ENCODE measurements around the gene GIT1. TPM values are rescaled to one million over a fixed set of nuclear protein-coding genes. Genes with fewer than 3 reads are reported as not detected.

The GIT1 gene
- total and polyA plus RNA-seq, 2 experiments from 2014 or later, result 15.9 to 60.9 TPM

GRCh38 chr17:29620779-29621500 lies 31.5 kb upstream of the GIT1 start:
- H4K20me1 ChIP-seq (replicated peaks; ENCODE audit: insufficient read depth), result peaks cover 5% of the 10 kb centered on the region; the same call in 1 of the 2 replicates
- H3K79me2 ChIP-seq (replicated peaks; ENCODE audit: insufficient read depth), result no peaks in the 10 kb centered on the region
- Mint-ChIP-seq H3K9me3 (no peaks in the 10 kb centered on the region; the same call in 2 of the 3 replicates), H3K36me3 (ENCODE audit: low read depth) (no peaks in the 10 kb centered on the region; the same call in 2 of the 3 replicates), H3K27me3 (ENCODE audit: insufficient read depth, low read depth, poor library complexity) (peaks cover 54% of the 10 kb centered on the region), H3K4me3 (no peak overlapping the region; the same call in 2 of the 3 replicates), H3K27ac (no peak overlapping the region), H3K4me1 (peaks cover 42% of the 10 kb centered on the region)
- no peaks in the 10 kb centered on the region for H3K36me3 ChIP-seq (ENCODE audit: insufficient read depth)
- H3K4me1 ChIP-seq (ENCODE audit: insufficient read depth), result peaks cover 30% of the 10 kb centered on the region
- TF ChIP-seq CREB1 (CRISPR knock-in tag; IDR thresholded peaks at IDR 0.05; ENCODE audit: low read depth) (no peak), NANOG (IDR thresholded peaks at IDR 0.05; ENCODE audit: borderline replicate concordance) (no peak), EZH2 (IDR thresholded peaks at IDR 0.05; ENCODE audit: low read depth, unreplicated experiment) (no peak), EZH2phosphoT487 (IDR thresholded peaks at IDR 0.05; ENCODE audit: unreplicated experiment) (no peak), JUNB (IDR thresholded peaks at IDR 0.05; ENCODE audit: unreplicated experiment) (no peak), CTCF (conservative IDR thresholded peaks at IDR 0.05; ENCODE audit: low read depth in 2 of 2) (no peak), STAT1 (IDR thresholded peaks at IDR 0.05; ENCODE audit: unreplicated experiment) (no peak), ZNF462 (CRISPR knock-in tag; IDR thresholded peaks at IDR 0.05) (no peak), ZNF114 (CRISPR knock-in tag; IDR thresholded peaks at IDR 0.05) (no peak), ETS1 (IDR thresholded peaks at IDR 0.05) (no peak), REST (IDR thresholded peaks at IDR 0.05; ENCODE audit: unreplicated experiment) (no peak), ZNF331 (CRISPR knock-in tag; IDR thresholded peaks at IDR 0.05; ENCODE audit: low read depth) (no peak), POLR2AphosphoS5 (IDR thresholded peaks at IDR 0.05; ENCODE audit: low read depth) (no peak)
- peaks cover 76% of the 10 kb centered on the region for H3K27me3 ChIP-seq (ENCODE audit: insufficient read depth)
- H3K27ac ChIP-seq (ENCODE audit: low read depth), result no peak overlapping the region
- no peak overlapping the region for H2AFZ ChIP-seq
- DNase-seq (ENCODE audit: low spot score) (no peak), ATAC-seq (no peak)
- 0 out of 2 replicates have a peak, but pooled peaks cover 4% of the 10 kb centered on the region for H3K9me2 ChIP-seq (ENCODE audit: insufficient read depth)
- H3K4me3 ChIP-seq, result no peak overlapping the region
- no peak overlapping the region for H3K4me2 ChIP-seq
- H3F3A ChIP-seq (replicated peaks; ENCODE audit: low read depth), result peaks cover 4% of the 10 kb centered on the region; the same call in 1 of the 2 replicates

Measured in GM23338 (cell line).